MM.1S (cell line): ENCODE data around the gene ACSL1.

Source experiments
- DNase-seq: peaks from one replicate; pipeline ENCODE4 v3.0.0-alpha.2; 2015
- H2AFZ ChIP-seq: fragments of 300-600 bp; sonication (generic); 2 replicates; pipeline ENCODE4 v1.6.0; 2016; ENCODE audit warnings: antibody characterized with exemption, low read length
- H3F3A ChIP-seq: fragments of 300-600 bp; sonication (generic); 2 replicates; pipeline ENCODE4 v1.6.1; 2016; ENCODE audit warnings: mild to moderate bottlenecking, antibody characterized with exemption, low read length, moderate library complexity, mixed read lengths; ENCODE audit not compliant: insufficient read depth
- H3K27ac ChIP-seq: fragments of 300-600 bp; sonication (generic); 2 replicates; pipeline ENCODE4 v1.5.1; 2016; ENCODE audit warnings: mild to moderate bottlenecking, low read length
- H3K27me3 ChIP-seq: fragments of 300-600 bp; sonication (generic); replicated peaks from 2 replicates; pipeline ENCODE4 v1.6.0; 2016; ENCODE audit warnings: low read length; ENCODE audit not compliant: insufficient read depth
- H3K36me3 ChIP-seq: fragments of 300-600 bp; sonication (generic); replicated peaks from 2 replicates; pipeline ENCODE4 v1.6.1; 2016; ENCODE audit warnings: mild to moderate bottlenecking, low read length, mixed read lengths; ENCODE audit not compliant: insufficient read depth
- H3K4me1 ChIP-seq: fragments of 300-600 bp; sonication (generic); 2 replicates; pipeline ENCODE4 v1.6.1; 2016; ENCODE audit warnings: low read length, mixed read lengths
- H3K4me2 ChIP-seq: fragments of 300-600 bp; sonication (generic); 2 replicates; pipeline ENCODE4 v1.6.0; 2016; ENCODE audit warnings: low read depth, low read length
- H3K4me3 ChIP-seq: fragments of 300-600 bp; sonication (generic); 2 replicates; pipeline ENCODE4 v1.5.1; 2016; ENCODE audit warnings: low read length, mixed read lengths
- H3K79me2 ChIP-seq: fragments of 300-600 bp; sonication (generic); 2 replicates; pipeline ENCODE4 v1.6.1; 2016; ENCODE audit warnings: mixed run types, low read length, mixed read lengths
- H3K9ac ChIP-seq: fragments of 300-600 bp; sonication (generic); 2 replicates; pipeline ENCODE4 v1.6.1; 2016; ENCODE audit warnings: low read length, mixed read lengths
- H3K9me2 ChIP-seq: fragments of 300-600 bp; sonication (generic); replicated peaks from 2 replicates; pipeline ENCODE4 v1.6.1; 2016; ENCODE audit warnings: mild to moderate bottlenecking, low read length, mixed read lengths; ENCODE audit not compliant: insufficient read depth
- H3K9me3 ChIP-seq: fragments of 300-600 bp; sonication (generic); replicated peaks from 2 replicates; pipeline ENCODE4 v1.6.1; 2016; ENCODE audit warnings: mild to moderate bottlenecking, low read length, mixed read lengths; ENCODE audit not compliant: insufficient read depth
- H4K20me1 ChIP-seq: fragments of 300-600 bp; sonication (generic); 2 replicates; pipeline ENCODE4 v1.6.1; 2016; ENCODE audit warnings: mild to moderate bottlenecking, low read length, moderate library complexity, mixed read lengths; ENCODE audit not compliant: insufficient read depth
- CTCF ChIP-seq: fragments of 300-600 bp; sonication (generic); IDR thresholded peaks from 2 replicates; pipeline ENCODE4 v1.5.1; 2016; ENCODE audit warnings: antibody characterized with exemption, low read length, mixed read lengths
- EZH2 ChIP-seq: fragments of 300-600 bp; sonication (generic); optimal IDR thresholded peaks from 2 replicates; pipeline ENCODE3; 2017; ENCODE audit warnings: low read depth, mild to moderate bottlenecking, antibody characterized with exemption, low read length, mixed read lengths
- EZH2phosphoT487 ChIP-seq: fragments of 300-600 bp; sonication (generic); IDR thresholded peaks from 2 replicates; pipeline ENCODE4 v1.6.1; 2018; ENCODE audit warnings: antibody characterized with exemption, low read length

Gene ACSL1

GRCh38 chr4:184838249-184839074, 12.7 kb upstream of the ACSL1 start:
- Histone ChIP-seq H3K4me1 (no peaks in the 10 kb centered on the region), H3K36me3 (no peaks in the 10 kb centered on the region), H3K79me2 (no peaks in the 10 kb centered on the region), H3K27ac (no peak overlapping the region), H4K20me1 (no peaks in the 10 kb centered on the region), H3K27me3 (no peaks in the 10 kb centered on the region), H3K9me3 (no peaks in the 10 kb centered on the region), H3K9me2 (no peaks in the 10 kb centered on the region), H3K9ac (no peak overlapping the region), H3K4me2 (no peak overlapping the region), H3F3A (no peaks in the 10 kb centered on the region), H3K4me3 (no peak overlapping the region), H2AFZ (no peak overlapping the region)
- no peak for DNase-seq
- TF ChIP-seq EZH2: no peak
- TF ChIP-seq EZH2phosphoT487: no peak
- TF ChIP-seq CTCF: no peak

GRCh38 chr4:184836613-184837012, 10.8 kb upstream of the ACSL1 start:
- no peak for DNase-seq
- no peak overlapping the region for H3K4me3 ChIP-seq
- H3K9me3 ChIP-seq: no peaks in the 10 kb centered on the region
- H3K27me3 ChIP-seq: no peaks in the 10 kb centered on the region
- H3K36me3 ChIP-seq: no peaks in the 10 kb centered on the region
- H3K27ac ChIP-seq: no peak overlapping the region
- H3K9me2 ChIP-seq: no peaks in the 10 kb centered on the region
- no peaks in the 10 kb centered on the region for H3K4me1 ChIP-seq
- no peak overlapping the region for H2AFZ ChIP-seq
- no peaks in the 10 kb centered on the region for H3K79me2 ChIP-seq
- TF ChIP-seq CTCF: no peak
- no peak for TF ChIP-seq EZH2
- TF ChIP-seq EZH2phosphoT487: no peak
- H3F3A ChIP-seq: no peaks in the 10 kb centered on the region
- no peaks in the 10 kb centered on the region for H4K20me1 ChIP-seq
- H3K9ac ChIP-seq: no peak overlapping the region
- no peak overlapping the region for H3K4me2 ChIP-seq

GRCh38 chr4:184833046-184833838, 7.5 kb upstream of the ACSL1 start:
- H3K9me3 ChIP-seq: no peaks in the 10 kb centered on the region
- H3F3A ChIP-seq: no peaks in the 10 kb centered on the region
- no peak for TF ChIP-seq EZH2
- no peak overlapping the region for H3K27ac ChIP-seq
- H3K79me2 ChIP-seq: no peaks in the 10 kb centered on the region
- DNase-seq: no peak
- no peaks in the 10 kb centered on the region for H3K9me2 ChIP-seq
- no peak overlapping the region for H3K9ac ChIP-seq
- H3K4me3 ChIP-seq: no peak overlapping the region
- no peaks in the 10 kb centered on the region for H3K4me1 ChIP-seq
- no peak overlapping the region for H3K4me2 ChIP-seq
- no peaks in the 10 kb centered on the region for H3K36me3 ChIP-seq
- H4K20me1 ChIP-seq: no peaks in the 10 kb centered on the region
- H2AFZ ChIP-seq: no peak overlapping the region
- no peaks in the 10 kb centered on the region for H3K27me3 ChIP-seq
